GM12874 (cell line): ENCODE results near the gene FOXN3.

Experiments used
- TF ChIP-seq, protein P1 (sequence below): IDR thresholded peaks from 2 replicates; pipeline ENCODE4 v1.5.1; 2011; ENCODE audit warnings: low read depth, mild to moderate bottlenecking, control low read depth, low read length, moderate library complexity; ENCODE audit not compliant: insufficient read depth

Gene FOXN3

DNA sequence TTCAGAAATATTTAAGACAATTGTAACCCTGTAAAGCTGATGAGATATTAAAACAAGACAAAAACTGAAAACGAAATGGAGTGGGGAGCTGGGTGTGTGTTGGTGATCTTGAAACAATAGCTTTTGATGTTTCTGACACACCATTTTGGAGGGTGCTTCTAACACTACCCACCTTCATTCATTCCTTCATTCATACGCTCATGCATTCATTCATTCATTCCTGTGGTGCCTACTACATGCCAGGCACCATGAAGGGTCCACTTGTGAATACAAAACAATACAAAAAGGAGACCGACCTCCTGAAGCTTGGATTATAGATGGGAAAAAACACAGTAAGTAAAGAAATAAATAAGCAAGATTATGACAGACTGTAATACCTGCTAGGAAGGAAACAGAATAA, 60.5 kb downstream of the FOXN3 start:
- TF ChIP-seq, protein P1, sequence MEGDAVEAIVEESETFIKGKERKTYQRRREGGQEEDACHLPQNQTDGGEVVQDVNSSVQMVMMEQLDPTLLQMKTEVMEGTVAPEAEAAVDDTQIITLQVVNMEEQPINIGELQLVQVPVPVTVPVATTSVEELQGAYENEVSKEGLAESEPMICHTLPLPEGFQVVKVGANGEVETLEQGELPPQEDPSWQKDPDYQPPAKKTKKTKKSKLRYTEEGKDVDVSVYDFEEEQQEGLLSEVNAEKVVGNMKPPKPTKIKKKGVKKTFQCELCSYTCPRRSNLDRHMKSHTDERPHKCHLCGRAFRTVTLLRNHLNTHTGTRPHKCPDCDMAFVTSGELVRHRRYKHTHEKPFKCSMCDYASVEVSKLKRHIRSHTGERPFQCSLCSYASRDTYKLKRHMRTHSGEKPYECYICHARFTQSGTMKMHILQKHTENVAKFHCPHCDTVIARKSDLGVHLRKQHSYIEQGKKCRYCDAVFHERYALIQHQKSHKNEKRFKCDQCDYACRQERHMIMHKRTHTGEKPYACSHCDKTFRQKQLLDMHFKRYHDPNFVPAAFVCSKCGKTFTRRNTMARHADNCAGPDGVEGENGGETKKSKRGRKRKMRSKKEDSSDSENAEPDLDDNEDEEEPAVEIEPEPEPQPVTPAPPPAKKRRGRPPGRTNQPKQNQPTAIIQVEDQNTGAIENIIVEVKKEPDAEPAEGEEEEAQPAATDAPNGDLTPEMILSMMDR, result no peak

DNA sequence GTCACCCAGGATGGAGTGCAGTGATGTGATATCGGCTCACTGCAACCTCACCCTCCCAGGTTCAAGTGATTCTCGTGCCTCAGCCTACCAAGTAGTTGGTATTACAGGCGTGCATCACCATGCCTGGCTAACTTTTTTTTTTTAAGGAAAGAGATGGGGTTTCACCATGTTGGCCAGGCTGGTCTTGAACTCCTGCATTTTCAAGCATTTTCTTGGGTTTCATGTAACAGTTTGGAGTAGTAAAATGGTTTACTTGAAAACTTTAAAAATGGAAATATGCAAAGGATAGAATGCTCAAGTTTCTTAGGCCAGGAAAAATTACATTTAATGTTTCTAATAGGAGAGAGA, 63.3 kb downstream of the FOXN3 start:
- TF ChIP-seq, protein P1, result no peak

DNA sequence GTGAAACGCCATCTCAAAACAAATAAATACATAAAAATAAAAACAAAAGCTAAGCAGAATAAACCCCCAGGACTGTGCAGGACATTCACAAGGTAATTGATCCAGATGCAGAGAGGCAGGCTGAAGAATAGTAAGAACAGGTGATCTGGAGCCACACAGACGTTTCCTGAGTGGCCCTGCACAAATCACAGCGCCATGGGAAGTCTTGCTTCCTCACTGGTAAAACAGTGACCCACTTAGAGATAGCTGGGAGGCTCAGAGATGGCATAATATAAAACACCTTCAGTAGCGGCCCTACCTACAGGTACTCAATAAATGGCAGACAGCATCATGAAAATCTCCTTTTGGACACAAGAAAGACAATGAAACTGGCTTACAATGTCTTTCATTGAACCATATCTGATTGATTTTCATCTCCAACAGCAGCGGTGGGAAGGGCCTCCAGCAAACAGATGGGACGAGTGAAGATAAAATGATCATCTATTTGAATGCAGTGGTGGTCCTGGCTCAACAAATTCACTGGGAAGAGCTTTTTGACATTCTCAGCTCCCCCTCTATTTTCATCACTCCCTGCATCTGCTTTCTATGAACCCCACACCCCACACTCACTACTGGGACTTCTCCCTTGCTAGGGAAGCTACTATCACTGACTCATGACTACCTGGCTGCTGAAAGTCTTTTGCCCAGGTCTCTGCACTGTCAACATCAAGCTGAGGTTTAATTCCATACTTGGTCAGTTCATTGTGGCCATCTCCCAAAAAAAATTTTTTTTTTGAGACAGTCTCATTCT, 63.9 kb downstream of the FOXN3 start:
- TF ChIP-seq, protein P1, result no peak

DNA sequence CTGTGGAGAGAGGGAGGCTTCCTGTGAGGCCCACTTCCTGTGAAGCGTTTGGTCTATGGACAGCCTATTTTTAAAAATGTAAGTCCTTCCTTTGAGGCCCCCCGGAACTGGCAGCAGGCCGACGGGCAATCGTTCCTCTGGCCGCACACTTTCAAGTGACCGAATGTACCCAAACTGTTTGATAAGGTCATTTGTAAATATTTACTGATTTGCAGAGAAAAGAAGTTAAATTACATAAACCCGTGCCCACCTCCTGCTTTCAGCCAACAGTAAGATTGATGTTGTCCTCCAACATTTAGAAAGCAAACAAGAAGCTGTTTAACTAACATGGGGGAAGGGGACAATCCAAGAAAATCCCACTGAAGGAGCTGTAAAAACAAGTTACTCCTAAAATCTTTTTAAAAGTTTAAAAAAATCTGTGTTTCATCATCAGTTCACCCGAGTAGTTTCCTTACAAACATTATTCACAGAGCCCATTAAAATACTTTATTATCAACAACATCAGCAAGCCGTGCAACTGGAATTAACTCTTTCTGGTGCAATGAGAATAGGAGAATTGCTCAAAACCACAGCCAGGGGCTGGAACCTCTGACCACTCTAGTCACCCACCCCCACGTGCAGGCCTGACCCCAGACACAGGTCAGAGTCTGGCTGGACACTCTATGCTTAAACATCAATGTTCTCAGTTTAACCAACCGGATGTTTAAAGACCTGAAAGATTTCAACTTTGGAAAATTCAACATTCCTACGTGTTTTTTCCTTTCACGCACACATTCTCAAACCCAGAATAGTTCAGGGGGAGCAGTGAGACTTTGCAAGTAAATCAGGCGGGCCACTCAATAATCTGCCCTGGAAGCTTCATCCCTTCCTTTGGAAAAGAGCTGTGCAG, 65.3 kb downstream of the FOXN3 start:
- TF ChIP-seq, protein P1, result no peak

DNA sequence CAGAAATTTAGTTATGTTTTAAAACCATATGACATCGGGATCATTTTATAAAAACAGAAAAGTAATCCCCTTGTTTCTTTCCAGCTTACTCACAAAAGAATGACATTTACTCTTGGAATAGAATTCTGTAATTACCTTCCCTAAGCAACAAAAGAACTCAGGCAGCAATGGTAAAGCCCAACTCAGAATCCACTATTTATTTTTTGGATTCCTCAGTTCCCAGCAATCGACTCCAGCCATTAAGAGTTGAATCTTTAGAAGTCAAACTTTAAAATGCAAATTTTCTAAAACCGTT, 65.9 kb downstream of the FOXN3 start:
- TF ChIP-seq, protein P1, result no peak

DNA sequence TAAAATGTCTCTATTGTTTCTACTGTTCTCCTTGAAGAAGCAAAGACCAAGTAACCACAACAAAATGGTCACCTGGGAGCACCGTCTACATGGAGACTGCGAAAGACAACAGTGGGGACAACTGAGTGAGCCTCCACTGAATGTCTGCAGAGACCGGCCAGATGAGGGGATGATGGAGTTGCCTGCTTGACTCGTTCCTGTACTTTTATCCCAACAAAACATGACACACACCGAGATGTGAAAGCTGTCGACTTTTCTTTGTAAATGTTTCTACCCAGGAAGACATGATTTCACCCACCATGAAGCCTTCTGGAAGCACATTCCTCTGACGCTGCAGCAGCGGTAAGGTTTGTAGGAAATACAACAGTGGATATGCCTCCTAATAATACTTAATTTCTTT, 66.9 kb downstream of the FOXN3 start:
- TF ChIP-seq, protein P1, result no peak

DNA sequence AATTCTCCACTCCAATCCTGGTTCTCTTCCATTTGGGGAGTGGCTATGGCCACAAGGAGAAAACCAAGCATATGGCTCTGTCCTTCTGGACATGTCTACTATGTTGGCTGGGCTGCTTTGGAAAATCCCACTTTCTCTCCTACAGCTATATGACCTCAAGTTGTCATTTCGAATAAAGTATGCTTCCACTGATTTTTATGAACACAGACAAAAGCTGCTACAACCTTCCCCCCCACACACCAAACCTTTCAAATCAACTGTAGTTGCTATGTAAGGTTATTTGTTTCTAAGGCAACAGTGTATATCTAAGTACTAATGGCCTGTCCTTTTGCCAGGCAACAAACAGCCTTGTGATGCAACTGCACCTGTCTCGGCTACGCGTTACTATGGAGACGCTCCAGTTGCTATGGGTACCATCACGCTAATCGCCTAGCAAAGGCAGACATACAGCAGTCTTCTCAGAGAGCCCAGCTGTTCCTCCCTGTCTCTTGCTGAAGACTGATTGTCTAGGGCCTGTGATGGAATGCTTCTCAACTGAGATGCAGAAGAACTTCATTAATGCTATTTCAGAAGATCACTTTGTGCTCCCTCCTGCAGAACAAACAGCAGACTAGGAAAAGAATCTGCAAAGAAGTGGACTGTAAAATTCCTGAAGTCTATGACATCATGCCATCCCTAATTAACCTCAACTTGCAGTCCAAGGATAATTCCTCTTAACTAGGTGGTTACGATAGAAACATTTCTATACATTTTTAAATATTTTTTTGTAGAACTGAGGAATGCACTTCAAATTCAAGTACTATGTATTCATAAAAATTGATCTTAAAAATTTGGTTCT, 67.6 kb downstream of the FOXN3 start:
- TF ChIP-seq, protein P1, result no peak
